GM21381 (cell line): Measurements from ENCODE around the gene SYNGR3.

Source experiments
- ATAC-seq: cut with Tn5 transposase; IDR thresholded peaks from one replicate; pipeline ENCODE4 v1.9.1; 2021; ENCODE audit warnings: mild to moderate bottlenecking, moderate library complexity; ENCODE audit not compliant: unreplicated experiment

Gene SYNGR3

DNA sequence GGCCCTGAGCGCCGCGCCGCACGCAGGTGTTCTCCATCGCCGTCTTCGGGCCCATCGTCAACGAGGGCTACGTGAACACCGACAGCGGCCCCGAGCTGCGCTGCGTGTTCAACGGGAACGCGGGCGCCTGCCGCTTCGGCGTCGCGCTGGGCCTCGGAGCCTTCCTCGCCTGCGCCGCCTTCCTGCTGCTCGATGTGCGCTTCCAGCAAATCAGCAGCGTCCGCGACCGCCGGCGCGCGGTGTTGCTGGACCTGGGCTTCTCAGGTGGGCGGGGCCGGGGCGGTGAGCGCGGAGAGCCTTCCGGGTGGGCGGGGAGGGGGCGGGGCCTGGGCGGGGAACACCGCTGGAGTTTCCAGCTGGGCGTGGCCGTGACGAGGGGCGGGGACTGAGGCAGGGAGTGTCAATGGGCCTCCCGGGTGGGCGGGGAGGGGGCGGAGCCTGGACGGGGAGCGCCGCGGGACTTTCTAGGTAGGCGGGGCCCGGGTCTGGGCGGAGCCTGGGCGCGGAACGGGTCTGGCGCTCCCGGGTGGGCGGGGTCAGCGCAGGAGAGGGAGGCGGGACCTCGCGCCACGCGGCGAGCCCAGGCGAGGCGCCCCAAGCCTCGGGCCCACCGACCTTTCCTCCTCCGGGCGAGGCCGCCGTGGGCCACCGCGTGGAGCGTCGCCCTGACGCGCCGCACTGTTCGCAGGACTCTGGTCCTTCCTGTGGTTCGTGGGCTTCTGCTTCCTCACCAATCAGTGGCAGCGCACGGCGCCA lies 2.4 kb downstream of the SYNGR3 start:
- ATAC-seq: peak; percentile 45

DNA sequence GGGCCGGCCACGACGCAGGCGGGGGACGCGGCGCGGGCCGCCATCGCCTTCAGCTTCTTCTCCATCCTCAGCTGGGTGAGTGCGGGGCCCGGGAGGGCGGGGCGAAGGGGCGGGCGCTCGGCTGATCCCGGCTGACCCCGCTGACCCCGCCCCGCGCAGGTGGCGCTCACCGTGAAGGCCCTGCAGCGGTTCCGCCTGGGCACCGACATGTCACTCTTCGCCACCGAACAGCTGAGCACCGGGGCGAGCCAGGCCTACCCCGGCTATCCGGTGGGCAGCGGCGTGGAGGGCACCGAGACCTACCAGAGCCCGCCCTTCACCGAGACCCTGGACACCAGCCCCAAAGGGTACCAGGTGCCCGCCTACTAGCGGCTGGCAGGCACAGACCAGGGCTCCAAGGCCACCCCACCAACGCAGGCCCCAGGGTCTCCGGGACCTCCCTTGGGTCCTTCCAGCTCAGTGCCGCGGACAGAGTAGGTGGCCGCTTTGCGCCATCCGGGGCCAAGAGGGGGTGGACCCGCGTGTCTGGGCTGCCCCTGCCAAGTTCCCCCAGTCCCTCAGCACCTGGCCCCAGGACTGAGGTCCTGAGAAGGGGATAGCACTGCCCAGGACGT lies 3.0 kb downstream of the SYNGR3 start:
- ATAC-seq: no peak

DNA sequence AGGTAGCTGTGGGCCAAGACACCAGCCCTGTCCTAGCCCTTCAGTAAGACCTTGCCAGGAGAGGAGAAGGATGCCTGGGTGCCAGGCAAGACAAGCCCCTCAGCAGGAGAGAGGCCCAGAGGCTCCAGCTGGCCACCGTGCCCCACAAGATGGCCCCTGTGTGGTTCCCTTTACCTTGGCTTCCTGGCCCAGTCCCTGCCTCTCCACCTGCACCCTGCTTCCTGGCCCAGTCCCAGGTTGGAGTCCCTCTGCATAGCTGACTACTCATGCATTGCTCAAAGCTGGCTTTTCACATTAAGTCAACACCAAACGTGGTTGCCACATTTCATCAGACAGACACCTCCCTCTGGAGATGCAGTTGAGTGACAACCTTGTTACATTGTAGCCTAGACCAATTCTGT lies 4.0 kb downstream of the SYNGR3 start:
- no peak for ATAC-seq

DNA sequence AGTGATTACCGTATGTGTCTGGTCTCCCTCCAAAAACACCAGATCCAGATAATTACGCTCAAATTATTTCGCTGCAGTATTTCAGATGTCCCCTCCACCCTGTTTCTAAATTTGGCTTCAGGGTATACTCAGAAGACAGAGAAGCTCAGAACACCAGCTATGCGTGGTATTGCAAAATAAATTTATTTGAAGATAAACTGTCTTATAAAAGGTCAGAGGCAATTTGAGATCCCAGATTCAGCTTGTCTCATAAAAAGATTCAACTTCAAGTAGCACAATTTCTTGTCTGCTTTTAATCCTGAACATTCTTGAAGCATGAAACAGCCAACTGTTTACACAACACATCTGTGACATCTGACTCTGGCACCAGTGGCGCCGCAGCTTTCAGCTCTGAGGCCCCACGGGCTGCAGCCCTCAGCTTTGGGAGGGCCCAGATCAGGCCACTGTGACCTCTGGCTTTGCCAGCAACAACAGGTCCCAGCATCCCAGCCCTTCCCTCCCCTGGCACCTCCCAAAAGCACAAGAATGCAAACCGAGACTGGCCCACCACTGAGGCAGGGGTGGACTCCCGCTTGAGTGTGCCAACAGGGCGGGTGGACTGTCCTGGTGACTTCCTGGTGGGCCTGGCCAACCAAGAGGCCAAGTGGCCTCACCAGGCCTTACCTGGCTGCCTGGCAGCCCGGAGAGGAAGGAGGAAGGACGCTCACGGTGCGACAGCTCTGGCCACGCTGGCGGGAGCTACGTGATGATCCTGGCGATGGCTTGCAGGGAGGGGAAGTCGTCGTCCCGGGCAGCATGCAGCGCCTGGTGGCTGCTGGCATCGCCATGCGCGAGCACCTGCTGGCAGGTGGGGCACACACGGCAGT lies 8.0 kb downstream of the SYNGR3 start:
- ATAC-seq: no peak

DNA sequence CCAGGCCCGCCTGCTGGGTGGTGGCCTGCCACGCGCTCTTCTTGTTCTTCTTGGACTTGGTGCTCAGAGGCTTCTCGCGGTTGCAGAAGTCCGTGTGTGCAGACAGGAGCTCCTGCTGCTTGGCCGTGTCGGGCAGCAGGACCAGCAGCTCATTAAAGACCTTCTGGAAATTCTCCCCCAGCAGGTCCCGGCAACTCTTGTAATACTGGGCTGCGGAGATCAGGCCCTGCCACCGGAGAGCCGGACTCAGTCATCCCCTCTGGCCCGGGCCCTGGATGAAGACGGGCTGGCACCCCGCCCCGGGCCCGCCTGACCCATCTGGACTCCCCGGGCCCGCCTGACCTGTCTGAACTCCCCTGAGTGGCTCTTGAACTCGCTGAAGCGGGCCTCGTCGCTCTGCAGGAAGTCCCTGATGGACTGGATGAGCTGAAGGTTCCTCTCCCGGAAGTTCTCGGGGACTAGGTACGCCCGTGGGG lies 8.6 kb downstream of the SYNGR3 start:
- ATAC-seq: no peak

DNA sequence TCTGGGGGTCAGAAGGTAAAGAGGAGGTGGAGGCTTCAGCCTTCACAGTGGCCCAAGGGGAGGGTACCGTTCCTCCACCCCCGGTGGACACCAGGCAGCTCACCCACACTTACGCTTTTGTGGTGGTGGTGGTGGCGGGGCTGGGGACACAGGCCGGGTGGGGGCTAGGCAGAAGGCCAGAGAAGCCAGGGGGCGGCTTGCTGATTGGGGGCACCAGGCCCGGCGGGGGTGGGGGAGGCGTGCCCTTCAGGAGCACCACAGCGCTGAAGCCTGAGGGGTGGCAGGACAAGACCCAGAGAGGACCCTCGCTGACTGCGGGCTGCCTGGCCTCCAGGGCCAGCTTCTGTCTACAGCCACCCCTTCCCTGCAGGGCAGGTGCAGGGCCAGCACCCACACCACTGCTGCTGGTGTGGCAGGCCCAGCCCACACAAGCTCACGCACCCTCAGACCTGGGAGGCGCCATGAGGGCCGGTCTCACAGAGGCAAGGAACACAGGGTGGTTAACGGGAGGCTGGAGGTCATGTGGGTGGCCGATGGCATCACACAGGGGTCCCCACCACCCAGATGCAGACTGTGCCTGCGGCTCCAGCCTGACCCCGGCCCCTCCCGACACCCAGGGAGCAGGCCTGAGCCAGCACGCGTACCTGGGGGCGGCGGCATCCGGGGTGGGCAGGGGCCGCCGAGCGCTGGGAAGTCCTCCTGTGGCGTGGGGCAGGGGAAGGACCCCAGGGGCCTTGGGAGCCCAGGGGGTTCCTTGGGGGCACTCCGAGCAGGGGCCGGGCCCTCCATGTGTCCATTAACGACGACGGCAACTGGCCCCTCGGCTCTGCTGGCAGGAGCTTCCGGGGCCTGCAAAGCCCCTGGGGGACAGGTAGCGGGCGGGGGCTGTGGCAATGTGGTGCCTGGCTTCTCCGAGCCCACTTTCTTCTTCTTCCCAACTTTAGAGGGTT lies 9.4 kb downstream of the SYNGR3 start:
- no peak for ATAC-seq

DNA sequence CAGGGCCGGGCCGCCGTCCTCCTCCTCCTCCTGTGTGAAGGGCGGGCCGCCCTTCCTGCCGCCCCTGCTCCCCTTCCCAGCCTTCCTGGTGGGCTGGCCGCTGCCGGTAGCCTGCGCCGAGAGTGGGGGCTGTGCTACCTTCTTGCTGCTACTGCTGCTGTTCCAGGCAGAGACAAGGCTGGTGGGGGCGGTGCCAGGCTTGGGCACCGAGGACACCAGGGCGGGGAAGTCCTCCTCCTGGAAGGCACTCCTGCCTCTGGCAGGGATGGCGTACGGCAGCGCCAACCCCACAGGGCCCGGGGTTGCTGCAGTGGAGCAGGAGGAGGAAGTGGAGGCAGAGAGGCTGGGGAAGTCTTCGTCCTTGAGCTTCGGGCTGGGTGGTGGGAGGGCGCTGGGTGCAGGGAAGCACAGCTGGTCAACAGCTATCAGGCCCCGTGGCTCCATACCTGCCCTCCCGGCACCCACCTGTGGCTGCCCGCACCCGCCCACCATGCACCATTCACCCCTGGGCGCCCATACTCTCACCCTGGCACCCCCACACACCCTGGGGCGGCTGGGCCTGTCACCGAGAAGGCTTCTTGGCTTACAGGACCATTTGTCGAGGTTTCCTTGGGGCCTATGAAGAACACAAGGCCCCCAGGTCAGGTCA lies 10.2 kb downstream of the SYNGR3 start:
- ATAC-seq: no peak

DNA sequence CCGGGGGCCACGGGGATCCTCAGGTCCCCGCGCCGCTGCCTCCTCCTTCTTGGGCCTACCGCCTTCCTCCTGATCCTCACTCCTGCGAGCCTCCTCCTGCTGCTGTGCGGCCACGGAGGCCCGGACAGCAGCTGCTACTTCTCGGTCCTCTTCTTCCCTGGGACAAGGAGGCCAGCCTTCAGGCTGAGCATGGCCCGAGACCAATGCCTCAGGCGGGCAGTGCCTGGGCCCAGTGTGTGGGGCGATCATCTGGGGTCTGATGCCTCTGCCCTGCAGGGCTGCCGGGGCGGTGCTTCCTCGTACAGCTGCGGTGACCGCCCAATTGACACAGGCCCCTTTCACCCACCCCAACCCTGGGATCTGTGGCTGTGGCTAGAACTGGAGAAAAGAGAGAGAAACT lies 11.3 kb downstream of the SYNGR3 start:
- no peak for ATAC-seq

DNA sequence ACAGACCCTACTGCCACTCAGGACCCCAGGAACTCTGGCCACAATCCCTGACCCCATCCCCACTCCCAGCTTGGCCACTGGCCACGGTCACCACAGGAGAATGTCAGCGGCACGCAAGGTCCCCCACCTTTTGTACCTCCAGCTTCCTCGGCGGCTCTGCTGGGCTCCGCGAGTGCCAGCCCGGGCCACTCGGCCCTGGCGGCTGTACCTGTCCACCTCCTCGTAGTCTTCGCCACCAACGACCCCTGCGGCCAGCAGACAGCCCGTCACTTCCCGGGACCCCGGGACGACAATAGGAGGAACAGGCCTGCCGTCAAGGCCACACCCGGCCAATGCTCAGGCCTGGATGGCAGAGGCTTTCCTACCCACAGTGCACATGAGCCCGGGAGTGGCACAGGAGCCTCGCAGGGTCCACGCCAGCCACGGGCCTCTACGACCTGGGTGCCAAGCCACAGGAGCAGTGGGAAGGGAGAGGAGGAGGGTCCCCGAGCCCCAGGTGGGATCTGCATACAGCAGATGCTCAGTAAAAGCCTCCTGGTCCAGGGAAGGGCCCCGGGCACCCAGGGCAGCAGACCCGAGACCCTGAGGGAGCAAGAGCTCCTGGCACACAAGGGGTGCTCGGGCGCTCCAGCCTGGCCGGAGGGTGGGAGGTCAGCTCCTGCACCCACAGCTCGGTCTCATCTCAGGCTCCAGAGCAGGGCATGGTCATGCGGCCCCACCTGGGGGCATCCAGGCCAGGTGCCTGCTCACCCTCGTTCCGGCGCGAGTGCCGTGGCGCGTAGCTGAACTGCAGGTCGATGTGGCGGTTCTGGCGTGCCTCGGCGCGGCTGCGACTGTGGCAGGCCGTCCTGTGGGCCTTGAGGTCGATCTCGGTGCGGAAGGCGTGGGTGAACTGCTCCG lies 11.9 kb downstream of the SYNGR3 start:
- no peak for ATAC-seq

DNA sequence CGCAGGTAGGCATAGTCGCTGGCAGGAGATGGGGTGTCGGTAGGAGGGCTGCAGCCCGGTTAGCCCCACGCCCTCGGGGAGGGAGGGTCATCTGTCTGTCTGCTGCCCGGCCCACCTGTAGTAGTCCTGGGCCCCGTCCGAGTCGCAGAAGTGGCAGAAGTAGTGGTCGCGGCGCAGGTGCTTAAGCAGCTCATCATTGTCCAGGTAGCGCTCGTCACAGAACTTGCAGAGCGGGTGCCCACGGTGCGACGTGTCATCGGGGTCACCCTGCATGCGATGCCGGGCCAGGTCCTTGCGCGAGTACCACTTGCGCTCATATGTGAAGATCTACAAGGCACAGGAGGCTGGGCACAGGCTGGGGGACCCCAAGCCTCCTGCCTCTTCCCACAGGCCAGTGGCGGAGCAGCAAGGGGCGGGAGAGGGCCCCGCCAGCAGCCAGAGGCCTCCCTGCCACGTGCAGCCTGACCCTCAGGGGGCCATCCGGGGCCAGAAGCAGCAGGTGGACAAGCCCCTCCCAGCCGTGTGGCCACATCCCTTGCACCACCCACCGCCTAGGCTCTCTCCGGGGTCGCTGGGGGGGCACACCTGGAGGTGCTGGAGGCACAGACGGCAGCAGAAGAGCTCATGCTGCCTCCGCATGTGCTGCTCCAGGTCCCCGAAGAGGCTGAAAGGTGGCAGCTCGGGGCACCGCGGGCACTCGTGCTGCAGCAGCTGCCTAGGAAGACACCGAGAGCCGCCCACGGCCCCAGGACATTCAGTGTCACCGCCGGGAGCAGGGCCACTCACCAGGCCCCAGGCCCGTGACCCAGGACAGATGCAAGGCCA lies 12.8 kb downstream of the SYNGR3 start:
- ATAC-seq: no peak

DNA sequence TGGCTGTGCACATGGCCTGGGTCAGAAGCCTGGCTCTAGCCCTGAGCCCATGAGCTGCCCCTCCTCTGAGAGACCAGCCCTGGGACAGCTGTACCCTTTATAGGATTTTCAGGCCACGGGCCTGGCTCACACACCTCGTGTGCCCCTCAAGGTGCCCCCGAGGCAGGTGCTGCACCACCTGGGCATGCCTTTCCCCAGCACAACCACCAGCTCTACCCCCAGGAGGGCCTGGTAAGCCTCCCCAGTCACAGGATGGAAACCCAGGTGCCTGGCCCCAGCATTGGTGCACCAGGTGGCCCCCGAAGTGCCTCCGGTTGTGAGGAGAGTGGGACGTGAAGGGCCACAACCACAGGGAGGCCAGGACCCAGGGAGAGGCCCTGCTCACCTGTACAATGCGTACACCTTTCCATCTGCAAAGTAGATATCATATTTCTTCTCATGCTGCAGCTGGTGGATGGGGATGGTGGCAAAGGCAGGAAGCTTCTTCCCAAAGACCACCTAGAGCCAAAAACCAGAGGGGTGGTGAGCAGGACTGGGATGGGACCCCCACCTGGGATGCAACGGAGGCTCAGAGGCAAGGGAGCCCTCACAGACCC lies 13.6 kb downstream of the SYNGR3 start:
- no peak for ATAC-seq

DNA sequence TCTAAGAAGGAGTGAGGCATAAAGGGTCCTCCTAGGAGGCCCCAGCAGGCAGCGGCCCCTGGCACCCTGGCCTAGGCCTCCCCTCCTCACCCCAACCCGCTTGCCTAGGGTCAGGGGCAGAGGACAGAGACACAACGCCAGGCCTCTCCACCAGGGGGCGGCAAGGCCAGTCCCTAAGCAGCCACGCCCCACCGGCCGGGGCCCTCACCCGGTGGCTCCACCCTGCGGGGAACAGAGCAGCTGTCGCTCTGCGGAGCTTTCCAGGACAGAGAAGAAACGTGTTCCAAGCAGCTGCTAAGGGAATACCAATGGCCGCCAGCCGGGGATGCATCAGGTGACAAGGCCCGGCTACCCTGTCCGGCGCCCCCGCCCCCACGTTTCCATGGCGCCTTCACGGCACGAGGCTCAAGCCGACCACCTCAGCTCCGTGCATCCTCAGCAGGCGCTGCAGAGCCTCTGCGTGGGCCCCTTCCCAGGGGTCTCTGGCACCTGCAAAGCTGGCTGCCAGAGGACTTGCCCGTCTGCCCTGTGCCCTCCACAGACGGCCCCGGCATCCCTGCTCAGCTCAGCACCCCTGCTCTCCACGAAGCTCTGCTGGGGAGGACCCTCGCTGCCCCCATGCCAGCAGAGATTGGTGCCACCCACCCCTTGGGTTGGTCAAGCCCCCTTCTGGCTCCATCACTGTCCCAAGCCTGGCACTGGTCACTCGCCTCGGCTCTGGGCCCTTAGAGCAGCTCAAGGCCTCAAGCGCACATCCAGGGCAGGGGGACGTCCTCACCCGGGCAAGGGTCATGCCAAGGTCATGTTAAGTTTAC lies 14.3 kb downstream of the SYNGR3 start:
- no peak for ATAC-seq

DNA sequence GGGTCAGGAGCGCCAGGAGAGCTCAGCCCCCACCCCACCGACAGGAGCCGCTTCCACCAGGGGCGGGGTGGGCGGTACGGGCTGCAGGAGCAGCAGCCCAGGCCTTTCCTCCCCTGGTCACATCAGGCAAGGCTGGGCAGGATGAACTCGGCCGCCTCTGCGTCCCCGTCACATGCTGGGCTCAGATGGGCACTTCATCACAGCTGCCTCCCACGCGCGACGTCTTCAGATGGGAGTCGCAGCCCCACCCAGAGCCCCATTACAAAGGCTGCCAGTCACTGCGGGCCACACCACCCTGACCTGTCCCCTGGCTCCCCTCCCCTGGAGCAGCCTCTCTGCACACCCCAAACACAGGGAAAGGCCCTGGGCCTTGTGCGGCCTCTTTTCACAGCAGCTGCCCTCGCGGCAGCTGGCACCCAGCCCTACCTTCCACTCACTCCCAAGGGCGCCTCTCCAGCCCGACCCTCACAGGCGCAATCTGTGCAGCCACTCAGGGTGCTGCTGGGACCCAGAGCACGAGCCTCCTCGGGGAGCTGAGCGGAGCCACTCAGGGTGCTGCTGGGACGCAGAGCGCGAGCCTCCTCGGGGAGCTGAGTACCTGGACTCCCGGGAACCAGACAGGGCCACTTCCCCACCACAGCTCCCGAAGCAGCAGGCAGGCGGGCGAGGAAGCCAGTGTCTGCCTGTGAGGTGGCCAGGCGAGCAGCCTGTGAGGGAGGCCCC lies 15.2 kb downstream of the SYNGR3 start:
- ATAC-seq: no peak

DNA sequence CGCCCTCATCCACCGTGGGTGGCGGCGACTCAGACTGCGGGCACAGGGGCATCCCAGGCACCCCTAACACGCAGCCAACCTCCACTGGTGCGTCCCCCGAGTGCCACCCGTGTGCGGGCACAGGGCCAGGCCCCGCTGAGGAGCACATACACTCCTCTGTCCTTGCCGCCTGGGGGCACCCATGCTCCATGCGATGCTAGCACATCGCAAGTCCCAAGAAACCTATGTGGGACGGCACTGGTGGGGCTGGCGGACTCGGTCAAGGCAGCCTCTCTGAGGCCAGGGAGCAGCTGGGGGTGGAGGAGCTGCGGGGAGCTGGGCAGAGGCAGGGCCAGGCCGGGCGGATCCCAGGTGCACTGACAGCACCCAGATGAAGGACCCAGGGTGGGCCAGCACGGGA lies 15.9 kb downstream of the SYNGR3 start:
- no peak for ATAC-seq

DNA sequence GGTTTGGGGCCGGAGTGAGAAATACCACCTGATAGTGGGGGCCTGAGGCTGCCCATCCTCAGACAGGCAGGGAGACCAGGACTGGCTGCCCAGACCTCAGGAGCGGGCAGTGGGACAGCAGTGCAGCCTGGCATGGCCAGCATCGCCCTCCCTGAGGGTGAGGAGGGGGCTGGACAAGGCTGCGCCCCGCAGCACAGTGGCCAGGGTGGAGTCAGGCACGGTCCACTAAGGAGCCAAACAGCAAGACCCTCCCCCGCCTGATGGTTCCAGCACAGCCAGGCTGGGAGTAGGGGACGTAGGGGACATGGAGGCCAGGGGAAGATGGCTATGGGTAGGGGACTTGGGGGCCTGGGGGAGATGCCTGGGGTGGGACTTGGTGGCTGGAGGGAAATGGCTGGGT lies 16.5 kb downstream of the SYNGR3 start:
- no peak for ATAC-seq

DNA sequence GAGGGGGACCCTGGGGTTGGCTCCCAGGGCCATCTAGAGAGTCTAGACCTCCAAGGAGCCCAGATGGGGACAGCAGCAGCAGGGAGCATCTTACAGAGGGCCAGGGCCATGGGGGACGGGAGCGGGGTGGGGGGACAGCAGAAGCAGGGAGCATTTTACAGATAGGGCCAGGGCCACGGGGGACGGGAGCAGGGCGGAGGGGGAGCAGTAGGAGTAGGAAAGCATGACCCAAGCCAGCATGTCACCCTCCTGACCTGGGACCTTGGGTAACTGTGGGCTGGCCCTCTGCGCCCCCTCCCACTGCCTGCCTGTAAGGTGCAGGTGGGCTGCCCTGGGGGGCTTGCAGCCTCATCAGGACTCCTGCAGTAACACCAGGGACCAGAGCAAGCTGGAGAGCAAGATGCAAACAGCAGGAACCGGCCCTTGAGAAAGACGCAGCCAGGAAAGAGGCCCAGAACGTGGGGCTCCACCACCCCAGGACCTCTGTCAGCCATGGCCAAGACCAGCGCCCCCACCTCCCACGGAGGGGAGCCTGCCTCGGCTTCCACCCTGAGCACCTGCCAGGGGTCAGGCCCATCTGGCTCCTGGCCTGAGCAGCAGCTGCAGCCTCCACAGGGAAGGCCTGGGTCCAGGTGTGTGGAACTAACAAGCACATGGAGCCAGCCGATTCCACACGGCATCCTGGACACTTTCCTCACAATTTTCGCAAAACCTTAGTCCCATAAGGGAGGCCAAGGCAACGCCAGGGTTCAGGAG lies 17.5 kb downstream of the SYNGR3 start:
- no peak for ATAC-seq
